Karpas-422 (cell line): ENCODE data around the gene HOXC9. TPM values are rescaled to one million over a fixed set of nuclear protein-coding genes. Genes with fewer than 3 reads are reported as not detected.

Experiments used
- DNase-seq: peaks from one replicate; pipeline ENCODE4 v3.0.0-alpha.2; 2015
- H2AFZ ChIP-seq: fragments of 200-600 bp; sonication (generic); 2 replicates; pipeline ENCODE4 v1.6.1; 2014; ENCODE audit warnings: antibody characterized with exemption, low read length, mixed read lengths
- H3K27ac ChIP-seq: fragments of 200-600 bp; sonication (generic); 2 replicates; pipeline ENCODE4 v1.5.1; 2014; ENCODE audit warnings: mild to moderate bottlenecking, low read length, moderate library complexity
- H3K27me3 ChIP-seq: fragments of 200-600 bp; sonication (generic); 2 replicates; pipeline ENCODE4 v1.6.1; 2014; ENCODE audit warnings: low read length, mixed read lengths
- H3K36me3 ChIP-seq: fragments of 200-600 bp; sonication (generic); 2 replicates; pipeline ENCODE4 v1.6.1; 2014; ENCODE audit warnings: low read length, mixed read lengths; ENCODE audit not compliant: insufficient read depth
- H3K4me1 ChIP-seq: fragments of 200-600 bp; sonication (generic); 2 replicates; pipeline ENCODE4 v1.6.1; 2014; ENCODE audit warnings: mild to moderate bottlenecking, low read length, mixed read lengths
- H3K4me2 ChIP-seq: fragments of 200-600 bp; sonication (generic); 2 replicates; pipeline ENCODE4 v1.6.1; 2014; ENCODE audit warnings: low read length, low read depth, mild to moderate bottlenecking; ENCODE audit not compliant: poor library complexity, severe bottlenecking
- H3K4me3 ChIP-seq: fragments of 200-600 bp; sonication (generic); 2 replicates; pipeline ENCODE4 v1.5.1; 2014; ENCODE audit warnings: mild to moderate bottlenecking, antibody characterized with exemption, low read length, mixed read lengths
- H3K79me2 ChIP-seq: fragments of 200-600 bp; sonication (generic); 2 replicates; pipeline ENCODE4 v1.6.1; 2014; ENCODE audit warnings: mild to moderate bottlenecking, low read length, mixed read lengths
- H3K9ac ChIP-seq: fragments of 200-600 bp; sonication (generic); 2 replicates; pipeline ENCODE4 v1.6.0; 2014; ENCODE audit warnings: low read length
- H3K9me2 ChIP-seq: fragments of 200-600 bp; sonication (generic), shearing (Covaris generic); replicated peaks from 2 replicates; pipeline ENCODE4 v1.6.0; 2014; ENCODE audit warnings: mild to moderate bottlenecking, low read length, moderate library complexity; ENCODE audit not compliant: insufficient read depth
- H3K9me3 ChIP-seq: fragments of 300-700, 200-600 bp; sonication (generic); 2 replicates; pipeline ENCODE4 v1.6.1; 2014; ENCODE audit warnings: low read length, mixed read lengths
- H4K20me1 ChIP-seq: fragments of 200-600 bp; sonication (generic); 2 replicates; pipeline ENCODE4 v1.6.1; 2014; ENCODE audit warnings: mild to moderate bottlenecking, antibody characterized with exemption, low read length, low read depth; ENCODE audit not compliant: insufficient read depth
- total RNA-seq: library from RNA; depleted of rRNA; stranded (reverse); fragments of >200 nt; shearing (Covaris generic); gene quantifications from 2 replicates; pipeline ENCODE4 v1.2.3, GENCODE V29; 2014; ENCODE audit warnings: low replicate concordance

HOXC9 gene
- total RNA-seq, 1 experiment from 2014 or later = not detected

- H3K36me3 ChIP-seq = no peaks in the 10 kb centered on the region
- H3K4me3 ChIP-seq = no peak within 1 kb of the TSS
- H3K9ac ChIP-seq = no peak within 1 kb of the TSS
- H3K79me2 ChIP-seq = no peaks in the 10 kb centered on the region
- H3K9me2 ChIP-seq = no peaks in the 10 kb centered on the region
- H2AFZ ChIP-seq = no peak within 1 kb of the TSS
- H3K9me3 ChIP-seq = no peaks in the 10 kb centered on the region
- no peaks in the 10 kb centered on the region for H3K27me3 ChIP-seq
- no peak for DNase-seq
- H4K20me1 ChIP-seq = no peaks in the 10 kb centered on the region
- H3K4me1 ChIP-seq = no peaks in the 10 kb centered on the region
- no peak within 1 kb of the TSS for H3K27ac ChIP-seq
- H3K4me2 ChIP-seq = no peak within 1 kb of the TSS
These were observed 45.3 kb upstream of the HOXC9 start, which contains the start of gene HOXC12 for GRCh38 chr12:53954694-53955035. TSS of gene HOXC12 (plus strand) at chr12:53954903. CDS start at chr12:53954930, 27 bp downstream.

DNA sequence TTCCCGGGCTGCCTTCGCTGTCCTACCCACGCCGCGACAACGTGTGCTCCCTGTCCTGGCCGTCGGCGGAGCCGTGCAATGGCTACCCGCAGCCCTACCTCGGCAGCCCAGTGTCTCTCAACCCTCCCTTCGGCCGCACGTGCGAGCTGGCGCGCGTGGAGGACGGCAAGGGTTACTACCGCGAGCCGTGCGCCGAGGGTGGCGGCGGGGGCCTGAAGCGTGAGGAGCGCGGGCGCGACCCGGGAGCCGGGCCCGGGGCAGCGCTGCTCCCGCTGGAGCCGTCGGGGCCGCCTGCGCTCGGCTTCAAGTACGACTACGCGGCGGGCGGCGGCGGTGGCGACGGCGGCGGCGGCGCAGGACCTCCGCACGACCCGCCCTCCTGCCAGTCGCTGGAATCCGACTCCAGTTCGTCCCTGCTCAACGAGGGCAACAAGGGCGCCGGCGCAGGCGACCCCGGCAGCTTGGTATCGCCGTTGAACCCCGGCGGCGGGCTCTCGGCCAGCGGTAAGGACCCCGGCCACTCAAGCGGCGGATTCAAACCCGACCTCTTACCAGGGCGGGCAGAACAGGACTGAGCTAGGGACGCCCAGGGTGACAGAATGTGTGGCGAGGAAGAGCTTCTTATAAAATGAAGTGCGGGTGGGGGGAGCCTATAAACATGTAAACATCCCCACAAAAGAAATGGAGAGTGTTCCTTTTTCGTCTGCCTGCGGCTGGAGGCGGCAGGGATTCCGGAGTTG is 44.8 kb upstream of the HOXC9 start:
- Histone ChIP-seq H3K9me2 (no peaks in the 10 kb centered on the region), H3K4me3 (no peak overlapping the region), H4K20me1 (no peaks in the 10 kb centered on the region), H2AFZ (no peak overlapping the region), H3K9me3 (no peaks in the 10 kb centered on the region), H3K4me2 (no peak overlapping the region), H3K36me3 (no peaks in the 10 kb centered on the region), H3K27me3 (no peaks in the 10 kb centered on the region), H3K9ac (no peak overlapping the region), H3K79me2 (no peaks in the 10 kb centered on the region), H3K4me1 (no peaks in the 10 kb centered on the region), H3K27ac (no peak overlapping the region)
- no peak for DNase-seq

DNA sequence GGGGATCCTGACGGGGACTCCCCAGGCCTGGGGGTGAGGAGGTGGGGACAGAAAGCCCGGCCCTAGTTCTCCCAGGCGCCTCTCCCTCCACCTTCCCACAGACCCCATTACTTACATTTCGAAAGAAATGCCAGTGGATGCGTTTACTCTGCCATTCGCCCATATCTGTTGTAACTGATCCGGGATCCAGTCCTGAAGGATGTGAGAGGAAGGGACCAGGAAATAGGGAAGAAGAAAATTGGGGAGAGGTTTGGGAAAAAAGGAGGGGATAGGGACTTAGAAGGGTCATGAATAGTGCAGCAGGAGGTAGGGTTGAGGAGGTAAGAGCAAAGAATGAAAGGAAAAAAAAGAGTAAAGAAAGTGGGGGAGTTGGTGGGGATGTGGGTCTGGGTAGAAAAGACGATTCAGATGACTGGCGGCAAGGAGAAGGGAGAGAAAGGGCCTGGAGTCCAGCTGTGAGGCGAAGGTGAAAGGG is 44.1 kb upstream of the HOXC9 start:
- Histone ChIP-seq H3K36me3 (no peaks in the 10 kb centered on the region), H3K9ac (no peak overlapping the region), H3K9me3 (no peaks in the 10 kb centered on the region), H3K4me3 (no peak overlapping the region), H3K27me3 (no peaks in the 10 kb centered on the region), H4K20me1 (no peaks in the 10 kb centered on the region), H2AFZ (no peak overlapping the region), H3K4me2 (no peak overlapping the region), H3K4me1 (no peaks in the 10 kb centered on the region), H3K79me2 (no peaks in the 10 kb centered on the region), H3K27ac (no peak overlapping the region), H3K9me2 (no peaks in the 10 kb centered on the region)
- DNase-seq = no peak

- no peak for DNase-seq
- Histone ChIP-seq H3K27me3 (no peaks in the 10 kb centered on the region), H3K9me3 (no peaks in the 10 kb centered on the region), H4K20me1 (no peaks in the 10 kb centered on the region), H3K4me3 (no peak overlapping the region), H3K4me1 (no peaks in the 10 kb centered on the region), H3K9ac (no peak overlapping the region), H3K27ac (no peak overlapping the region), H3K79me2 (no peaks in the 10 kb centered on the region), H3K36me3 (no peaks in the 10 kb centered on the region), H3K4me2 (no peak overlapping the region), H3K9me2 (no peaks in the 10 kb centered on the region), H2AFZ (no peak overlapping the region)
These were observed 43.6 kb upstream of the HOXC9 start for GRCh38 chr12:53956251-53956887.

- DNase-seq = no peak
- H3K9me3 ChIP-seq = no peaks in the 10 kb centered on the region
These were observed 42.9 kb upstream of the HOXC9 start for GRCh38 chr12:53956914-53957536.

DNA sequence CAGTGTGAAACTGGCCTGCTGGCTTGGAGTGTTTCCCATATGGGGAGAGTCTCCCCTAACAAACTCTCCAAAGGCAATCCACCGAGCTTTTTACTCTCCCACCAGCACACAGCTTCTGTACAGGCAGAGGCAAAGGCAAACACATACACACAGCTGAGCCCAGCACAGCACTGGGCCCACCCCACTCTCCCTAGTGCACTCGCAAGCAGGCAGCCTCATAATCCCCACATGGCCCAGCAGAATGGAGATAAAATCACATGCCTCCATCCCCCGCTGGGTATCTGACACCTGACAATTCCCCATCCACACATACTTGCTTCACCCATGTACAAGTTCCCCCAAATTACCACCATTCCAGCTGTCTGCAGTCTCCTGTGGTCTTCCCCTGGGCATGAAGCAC is 41.8 kb upstream of the HOXC9 start:
- Histone ChIP-seq H3K9ac (no peak overlapping the region), H3K4me1 (no peaks in the 10 kb centered on the region), H3K27me3 (no peaks in the 10 kb centered on the region), H3K79me2 (no peaks in the 10 kb centered on the region), H3K4me3 (no peak overlapping the region), H2AFZ (no peak overlapping the region), H3K27ac (no peak overlapping the region), H3K4me2 (no peak overlapping the region), H3K9me2 (no peaks in the 10 kb centered on the region), H3K36me3 (no peaks in the 10 kb centered on the region), H3K9me3 (no peaks in the 10 kb centered on the region), H4K20me1 (no peaks in the 10 kb centered on the region; the same call in 1 of the 2 replicates)
- DNase-seq = no peak

More at GRCh38 chr12:53956914-53957536, 42.9 kb upstream of the HOXC9 start:
- H3K27me3 ChIP-seq = no peaks in the 10 kb centered on the region
- no peak overlapping the region for H2AFZ ChIP-seq
- H3K4me2 ChIP-seq = no peak overlapping the region
- no peak overlapping the region for H3K9ac ChIP-seq
- H3K36me3 ChIP-seq = no peaks in the 10 kb centered on the region
- no peaks in the 10 kb centered on the region for H3K9me2 ChIP-seq
- no peaks in the 10 kb centered on the region for H3K79me2 ChIP-seq
- no peaks in the 10 kb centered on the region; the same call in 1 of the 2 replicates for H4K20me1 ChIP-seq
- no peaks in the 10 kb centered on the region for H3K4me1 ChIP-seq
- H3K4me3 ChIP-seq = no peak overlapping the region
- no peak overlapping the region for H3K27ac ChIP-seq

DNA sequence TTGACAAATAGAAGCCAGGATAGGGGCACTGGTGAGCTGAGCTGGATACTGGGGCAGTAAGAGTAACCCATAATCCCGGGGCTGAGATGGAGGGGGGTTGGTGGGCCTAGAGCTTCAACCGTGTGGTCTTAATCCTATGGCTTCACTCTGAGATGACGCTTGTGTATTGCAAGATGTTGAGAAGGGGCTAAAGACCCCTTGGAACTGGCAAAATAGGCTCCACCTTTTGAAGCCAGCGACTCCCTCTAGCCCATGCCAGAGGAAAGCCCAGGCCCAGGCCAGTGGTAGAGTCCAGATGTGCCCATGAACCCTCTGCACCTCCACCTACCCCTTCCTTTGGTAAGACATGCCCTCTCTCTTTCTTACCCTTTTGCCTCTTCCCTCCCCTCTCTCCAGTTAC is 40.6 kb upstream of the HOXC9 start:
- Histone ChIP-seq H3K4me2 (no peak overlapping the region), H3K4me1 (no peaks in the 10 kb centered on the region; the same call in 1 of the 2 replicates), H3K9ac (no peak overlapping the region), H3K79me2 (no peaks in the 10 kb centered on the region), H3K4me3 (no peak overlapping the region), H4K20me1 (no peaks in the 10 kb centered on the region; the same call in 1 of the 2 replicates), H3K36me3 (no peaks in the 10 kb centered on the region), H2AFZ (no peak overlapping the region), H3K9me3 (no peaks in the 10 kb centered on the region), H3K9me2 (no peaks in the 10 kb centered on the region), H3K27me3 (no peaks in the 10 kb centered on the region), H3K27ac (no peak overlapping the region)
- no peak for DNase-seq
